RWPE1 (cell line): ENCODE measurements around the gene TNRC6C.
A peak's percentile ranks its signal among the peaks of the same experiment; 100 is the strongest.

Experiments used
- CTCF ChIA-PET: fragments of 350-600 bp; sonication (Branson Sonifier 250); formaldehyde crosslinking; extraction: SDS; loops from one replicate; lab custom pipeline; 2021; lab: Yijun Ruan, JAX
- POLR2A ChIA-PET: fragments of 400-600 bp; formaldehyde crosslinking; extraction: SDS; loops from one replicate; lab custom pipeline; 2020; ENCODE audit warnings: antibody characterized with exemption; ENCODE audit not compliant: low non-redundant PET; lab: Yijun Ruan, JAX
- DNase-seq: peaks from one replicate; pipeline ENCODE4 v3.0.0; 2012; ENCODE audit warnings: low spot score
- H3K27ac ChIP-seq: fragments of 450-650 bp; 2 replicates; pipeline ENCODE4 v1.5.1; 2017
- CTCF ChIP-seq: fragments of 450-650 bp; conservative IDR thresholded peaks from 2 replicates; pipeline ENCODE4 v1.5.1; 2017; ENCODE audit warnings: low read depth, mild to moderate bottlenecking

TNRC6C gene

GRCh38 chr17:78141437-78142118 lies 183.1 kb downstream of the TNRC6C start:
- CTCF ChIA-PET: interaction anchor here (0.5 to 1.6 kb wide), 4 partner anchors 50 to 97 kb away, joined by 3 to 4 read pairs (median 3); no protein-coding TSS in a partner anchor
- DNase-seq: no peak
- no peak for TF ChIP-seq CTCF
- POLR2A ChIA-PET: interaction anchor here (0.8 to 0.9 kb wide), 2 partner anchors 18 to 30 kb away, joined by 7 to 16 read pairs; no protein-coding TSS in a partner anchor
- H3K27ac ChIP-seq: peak overlapping the region; percentile 92

GRCh38 chr17:78142119-78142861 lies 183.8 kb downstream of the TNRC6C start:
- POLR2A ChIA-PET: interaction anchor here (0.8 to 0.9 kb wide), 2 partner anchors 17 to 29 kb away, joined by 7 to 16 read pairs; no protein-coding TSS in a partner anchor
- peak; percentile 88 for DNase-seq
- CTCF ChIA-PET: interaction anchor here (0.5 to 1.6 kb wide), 3 partner anchors 50 to 97 kb away, joined by 3 read pairs; no protein-coding TSS in a partner anchor
- H3K27ac ChIP-seq: peak overlapping the region; percentile 92
- TF ChIP-seq CTCF: no peak

- no peak for TF ChIP-seq CTCF
- DNase-seq: no peak
- POLR2A ChIA-PET: no interaction called here
- CTCF ChIA-PET: interaction anchor here (0.6 to 1.6 kb wide), 7 partner anchors 8 to 1021 kb away, joined by 3 to 7 read pairs (median 3); no protein-coding TSS in a partner anchor
- peak overlapping the region; percentile 92 for H3K27ac ChIP-seq
These were observed 185.0 kb downstream of the TNRC6C start for GRCh38 chr17:78143214-78144146.

- ChIA-PET POLR2A (no interaction called here), CTCF (interaction anchor here (0.6 to 1.6 kb wide), 5 partner anchors 9 to 1022 kb away, joined by 3 to 7 read pairs (median 3); no protein-coding TSS in a partner anchor)
- TF ChIP-seq CTCF: no peak
- DNase-seq: no peak
- peak overlapping the region; percentile 92 for H3K27ac ChIP-seq
These were observed 185.7 kb downstream of the TNRC6C start for GRCh38 chr17:78144147-78144719.

GRCh38 chr17:78144736-78145641 lies 186.5 kb downstream of the TNRC6C start:
- no peak for TF ChIP-seq CTCF
- no peak for DNase-seq
- CTCF ChIA-PET: interaction anchor here (0.6 to 1.6 kb wide), 4 partner anchors 10 to 60 kb away, joined by 3 to 7 read pairs (median 4); no protein-coding TSS in a partner anchor
- H3K27ac ChIP-seq: peak overlapping the region; percentile 92
- POLR2A ChIA-PET: no interaction called here
